NCI-H345 (cell line): Measurements from ENCODE around the gene RALGPS1.
"Not testable (repeated sequence)": the region's sequence is repeated elsewhere in the genome, so short reads cannot be mapped to it uniquely, and the experiment has no call there.

Experiments used
- DNase-seq: peaks from one replicate; lab custom pipeline; 2025; lab: John Stamatoyannopoulos, UW

RALGPS1 gene

DNA sequence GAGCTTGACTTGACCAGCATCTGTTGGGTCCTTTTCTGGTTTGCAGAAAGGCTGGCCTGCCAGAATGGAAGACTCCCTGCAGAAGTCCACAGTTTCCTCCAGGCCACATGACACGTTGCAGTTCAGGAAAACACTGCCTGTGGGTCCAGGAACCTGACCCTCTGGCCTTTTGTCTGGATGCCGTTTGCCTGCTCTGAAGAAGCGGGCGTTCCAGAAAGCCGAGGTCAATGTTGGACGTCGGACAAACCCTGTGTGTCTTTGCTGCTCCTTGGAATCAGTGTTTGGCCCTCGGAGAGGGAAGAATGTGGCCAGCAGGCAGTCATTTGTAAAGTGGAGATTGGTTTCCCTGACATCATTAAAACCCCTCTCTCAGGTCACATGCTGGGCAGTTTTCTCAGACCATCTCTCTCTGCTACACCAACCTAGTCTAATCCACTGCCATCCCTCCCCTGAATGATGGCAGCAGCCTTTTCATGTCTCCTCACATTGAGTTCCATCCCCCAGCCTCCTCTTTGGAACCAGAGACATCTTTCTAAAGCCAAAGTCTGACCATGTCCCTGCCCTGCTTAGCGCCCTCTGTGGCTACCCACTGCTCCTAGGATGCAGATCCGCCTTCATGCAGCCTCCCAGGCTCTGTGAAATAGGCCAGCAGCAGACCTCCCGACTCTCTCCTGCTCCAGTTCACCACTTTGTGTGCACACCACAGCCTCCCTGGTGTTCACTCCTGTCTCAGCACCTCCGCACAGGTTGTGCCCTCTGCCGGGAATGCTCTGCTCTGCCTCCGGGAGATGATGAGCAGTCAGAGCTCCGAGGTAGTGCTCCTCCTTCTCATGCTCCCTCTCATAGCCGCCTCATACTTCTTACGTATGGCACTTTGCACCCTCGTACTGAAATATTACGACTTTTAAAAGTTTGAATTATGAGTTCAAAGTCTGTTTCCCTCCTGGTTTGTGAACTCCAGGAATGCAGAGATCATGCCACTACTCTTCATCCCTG, 75.6 kb downstream of the RALGPS1 start:
- no peak for DNase-seq

DNA sequence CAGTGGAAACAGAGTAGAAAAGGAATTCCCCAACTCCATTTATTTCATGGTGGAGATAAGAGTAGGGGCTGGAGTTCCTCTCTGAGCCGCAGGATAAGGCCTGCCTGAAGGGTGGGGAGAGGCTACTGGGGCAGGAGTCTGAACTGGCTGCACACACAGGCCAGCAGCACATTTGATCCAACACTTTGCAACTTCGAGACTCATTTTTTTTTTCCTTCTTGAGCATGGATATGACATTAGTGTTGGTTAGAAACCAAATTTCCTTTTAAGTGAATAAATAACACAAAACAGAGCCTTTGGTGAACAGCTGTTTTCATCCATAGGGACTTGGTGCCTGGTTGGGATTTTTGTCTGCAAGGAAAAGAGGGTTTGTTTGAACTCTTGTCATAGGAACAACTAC, 76.6 kb downstream of the RALGPS1 start:
- no peak for DNase-seq

DNA sequence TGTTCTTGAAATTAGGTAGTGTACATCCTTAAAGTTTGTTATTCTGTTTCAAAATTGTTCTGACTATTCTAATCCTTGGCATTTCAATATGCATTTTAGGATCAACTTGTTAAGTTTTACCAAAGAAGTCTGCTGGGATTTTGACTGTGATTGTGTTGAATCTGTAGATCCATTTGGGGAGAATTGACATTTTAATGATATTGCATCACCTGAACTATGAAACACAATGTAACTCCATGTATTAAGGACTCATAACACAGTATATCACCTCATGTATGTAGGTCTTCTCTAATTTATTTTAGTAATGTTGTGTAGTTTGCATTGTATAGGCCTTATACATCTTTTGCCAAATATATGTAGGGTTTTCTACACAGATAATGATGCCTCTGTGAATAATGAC, 77.8 kb downstream of the RALGPS1 start:
- no peak for DNase-seq

DNA sequence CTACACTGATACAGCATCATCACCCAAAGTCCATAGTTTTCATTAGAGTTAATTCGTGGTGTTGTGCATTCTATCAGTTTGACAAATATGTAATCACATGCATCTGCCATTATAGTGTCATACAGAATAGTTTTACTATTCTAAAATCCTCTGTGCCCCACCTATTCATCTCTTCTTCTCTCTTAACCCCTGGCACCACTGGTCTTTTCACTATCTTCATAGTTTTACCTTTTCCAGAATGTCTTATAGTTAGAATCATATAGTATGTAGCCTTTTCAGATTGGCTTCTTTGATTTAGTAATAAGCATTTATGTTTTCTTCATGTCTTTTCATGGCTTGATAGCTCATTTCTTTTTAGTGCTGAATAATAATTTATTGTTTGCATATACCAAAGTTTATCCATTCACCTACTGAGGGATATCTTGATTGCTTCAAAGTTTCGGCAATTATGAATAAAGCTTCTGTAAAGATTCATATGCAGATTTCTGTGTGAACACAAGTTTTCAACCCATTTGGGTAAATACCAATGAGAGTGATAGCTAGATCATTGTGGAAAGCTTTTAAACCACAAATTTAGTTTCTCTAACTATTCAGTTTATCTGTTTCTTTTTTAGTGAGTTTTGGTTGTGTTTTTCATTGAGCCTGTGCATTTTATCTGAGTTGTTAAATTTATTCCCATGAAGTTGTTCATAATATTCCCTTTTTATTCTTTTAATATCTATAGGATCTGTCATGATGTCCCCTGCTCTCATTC, 84.9 kb downstream of the RALGPS1 start:
- DNase-seq = no peak

DNA sequence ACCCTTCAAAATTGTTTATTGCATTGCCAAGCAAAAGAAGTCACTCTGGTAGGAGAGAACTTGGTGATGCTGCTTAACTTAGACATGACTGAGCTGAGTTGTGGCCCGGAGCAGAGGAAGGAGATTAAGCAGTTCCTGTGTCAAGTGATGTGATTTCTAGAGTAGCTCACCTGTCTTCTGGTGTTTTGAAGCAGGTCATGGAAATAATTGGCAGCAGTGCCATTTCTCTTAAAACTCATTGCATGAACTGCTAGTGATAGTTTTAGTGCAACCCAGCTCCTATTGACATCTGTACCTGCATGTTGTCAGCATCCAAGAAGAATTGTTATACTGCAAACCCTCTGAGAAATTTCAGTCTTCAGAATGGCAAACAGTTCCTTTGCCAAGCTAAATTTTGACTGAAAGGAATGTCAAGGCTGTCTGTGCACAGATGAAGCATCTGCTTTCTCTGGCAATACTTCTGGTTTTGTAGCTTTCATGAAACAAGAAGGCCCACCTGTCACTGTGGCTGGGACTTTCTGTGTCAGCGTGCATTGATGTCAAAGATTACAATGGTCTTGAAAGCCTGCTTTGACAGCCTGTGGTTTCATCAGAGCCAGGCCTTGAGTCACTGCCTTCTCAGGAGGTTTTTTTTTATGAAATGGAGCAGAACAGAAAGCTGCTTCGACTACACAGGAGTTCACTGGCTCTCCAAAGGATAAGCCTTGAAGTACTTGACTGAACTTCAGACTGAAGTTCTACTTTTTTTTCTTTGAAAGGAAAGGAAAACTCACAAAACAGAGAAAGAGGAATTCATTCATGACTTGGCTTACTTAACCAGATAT, 90.6 kb downstream of the RALGPS1 start:
- no peak for DNase-seq

DNA sequence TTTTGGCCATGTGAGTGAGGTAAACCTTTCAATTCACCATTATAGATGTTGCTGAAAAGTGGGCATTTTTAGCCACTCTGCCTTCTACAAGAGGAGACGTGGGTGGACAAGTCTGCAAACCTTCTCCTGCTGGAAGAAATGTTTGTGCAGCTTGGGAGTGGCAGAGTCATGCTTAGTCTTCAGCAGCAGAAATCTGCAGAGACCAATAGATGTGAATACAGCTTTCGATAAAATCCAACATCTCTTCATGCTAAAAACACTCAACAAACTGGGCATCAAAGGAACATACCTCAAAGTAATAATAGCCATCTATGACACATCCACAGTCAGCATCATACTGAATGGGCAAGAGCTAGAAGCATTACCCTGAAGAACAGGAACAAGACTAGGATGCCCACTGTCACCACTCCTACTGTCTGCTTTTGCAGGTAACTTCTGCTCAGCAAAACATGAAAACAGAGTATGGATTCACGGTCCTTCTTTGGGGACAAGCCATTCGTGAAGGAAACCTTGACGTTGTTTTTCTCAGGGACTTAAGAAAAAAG, 91.3 kb downstream of the RALGPS1 start:
- no peak for DNase-seq

DNA sequence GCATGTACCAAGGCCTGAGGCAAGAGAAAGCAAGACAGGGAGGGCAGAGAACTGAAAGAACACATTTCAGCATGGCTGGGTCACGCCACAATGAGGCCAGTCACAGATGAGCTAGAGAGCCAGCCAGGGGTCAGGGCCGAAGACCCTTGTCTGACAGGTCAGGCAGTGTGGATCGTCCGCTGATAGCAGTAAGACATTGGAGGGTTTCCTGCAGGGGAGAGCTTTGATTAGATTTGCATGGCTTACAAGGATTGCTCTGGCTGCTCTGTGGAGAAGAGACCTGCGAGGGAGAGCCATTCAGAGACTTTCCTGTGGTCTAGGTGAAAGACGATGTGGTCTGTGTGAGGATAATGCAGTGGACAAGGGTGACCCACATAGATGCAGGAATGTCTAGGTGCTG, 93.1 kb downstream of the RALGPS1 start:
- no peak for DNase-seq

DNA sequence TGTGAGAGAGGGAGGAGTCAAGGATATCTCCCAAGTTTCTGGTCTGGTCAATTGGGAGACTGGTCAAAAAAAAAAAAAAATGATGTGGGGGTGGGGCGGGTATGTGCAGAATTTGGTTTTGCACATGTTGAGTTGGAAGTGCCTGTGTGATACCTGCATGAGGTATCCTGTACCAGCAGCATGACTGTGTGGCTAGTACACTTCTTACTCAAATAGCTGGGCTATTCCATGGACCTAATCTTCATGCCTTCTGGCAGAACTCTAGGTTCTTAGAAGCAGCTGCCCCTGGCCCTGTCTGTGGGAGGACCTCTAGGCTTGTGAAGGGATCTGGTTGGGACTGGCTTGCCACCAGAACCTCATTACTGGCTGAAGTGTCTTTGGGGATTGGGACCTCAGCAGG, 93.5 kb downstream of the RALGPS1 start:
- no peak for DNase-seq

DNA sequence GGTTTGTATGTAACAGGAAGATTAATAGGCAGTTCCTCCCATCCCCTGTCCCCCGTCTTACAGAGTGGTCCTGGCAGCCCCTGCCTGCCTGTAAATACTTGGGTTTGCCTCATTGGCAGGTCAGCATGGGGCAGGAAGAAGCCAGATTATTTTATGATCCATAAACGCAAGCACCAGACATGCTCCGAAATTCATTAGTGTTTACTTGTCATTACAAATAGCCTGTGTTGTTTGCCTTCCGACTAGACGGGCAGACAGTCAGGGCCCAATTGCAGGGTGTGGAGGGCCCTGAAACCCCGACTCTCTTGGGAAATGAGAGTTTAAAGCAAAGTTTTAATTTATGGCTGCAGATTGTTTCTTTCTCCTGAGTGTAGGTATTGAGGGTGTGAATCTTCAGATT, 97.2 kb downstream of the RALGPS1 start:
- DNase-seq = no peak

DNA sequence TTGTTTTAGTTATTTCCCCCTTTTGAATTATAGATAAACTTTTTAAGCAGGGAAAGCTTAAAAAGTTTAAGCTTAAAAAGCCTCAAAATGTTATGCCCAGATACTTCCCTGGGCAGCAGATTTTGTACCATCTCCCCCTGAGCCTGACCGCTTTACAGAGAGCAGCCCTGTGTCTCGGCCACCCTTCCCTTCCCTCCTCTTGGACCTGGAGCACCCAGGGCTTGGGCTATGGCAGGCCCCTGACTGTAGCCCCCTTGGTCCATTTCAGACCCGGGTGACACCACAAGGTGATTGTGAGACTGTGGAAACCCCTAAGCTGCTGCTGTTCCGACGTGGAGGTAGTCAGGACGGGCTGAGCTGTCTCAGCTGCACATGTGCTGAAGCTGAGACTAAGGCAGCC, 97.7 kb downstream of the RALGPS1 start:
- no peak for DNase-seq

DNA sequence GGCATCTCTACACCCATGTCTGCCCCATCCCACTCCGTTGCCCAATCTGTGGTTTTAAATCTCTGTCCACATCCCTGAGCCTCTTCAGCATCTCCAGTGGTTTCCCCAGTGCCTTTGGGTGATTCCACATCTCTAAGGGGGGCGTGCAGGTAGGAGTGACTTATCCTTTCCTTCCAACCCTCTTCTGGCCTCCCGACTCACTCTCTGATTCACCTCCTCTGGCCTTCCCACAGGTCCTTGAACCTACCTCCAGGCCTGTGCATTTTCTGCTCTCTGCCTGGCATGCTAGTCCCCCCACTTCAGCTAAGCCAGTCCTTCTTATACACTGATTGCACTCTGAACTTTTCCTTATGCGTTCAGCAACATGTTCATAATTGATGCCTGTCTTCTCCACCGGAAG, 99.0 kb downstream of the RALGPS1 start:
- no peak for DNase-seq

DNA sequence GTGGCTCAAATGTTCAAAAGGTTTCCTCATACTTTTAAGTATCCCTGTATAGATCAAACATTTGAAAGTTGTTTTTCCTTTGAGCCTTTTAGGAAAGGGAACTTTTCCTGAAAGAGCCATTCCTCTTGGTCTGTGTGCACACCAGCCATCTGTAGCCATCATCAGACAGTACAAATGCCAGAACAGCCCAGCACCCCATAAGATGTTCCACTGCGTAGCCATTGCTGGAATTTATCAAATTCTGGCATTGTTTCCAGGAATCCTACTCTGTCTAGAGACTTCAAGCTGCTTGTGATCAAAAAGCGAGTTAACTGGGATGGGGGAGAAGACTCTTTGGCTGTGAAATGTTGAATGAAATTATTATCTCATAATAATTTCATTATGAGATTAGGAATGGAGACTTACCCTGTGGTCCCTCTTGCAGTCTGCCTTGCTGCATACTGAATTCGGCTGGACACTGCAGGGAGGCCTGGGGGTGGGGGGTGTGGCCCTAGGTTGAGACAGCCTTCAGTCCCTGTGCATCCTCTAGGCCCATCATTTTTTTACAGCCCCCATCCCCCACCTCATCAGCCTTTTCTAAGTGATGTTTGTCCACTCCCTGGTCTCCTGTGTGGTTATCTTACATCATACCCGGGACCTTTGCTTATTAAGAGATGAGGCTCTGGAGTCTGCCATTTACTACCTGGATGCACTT, 99.8 kb downstream of the RALGPS1 start:
- no peak for DNase-seq

DNA sequence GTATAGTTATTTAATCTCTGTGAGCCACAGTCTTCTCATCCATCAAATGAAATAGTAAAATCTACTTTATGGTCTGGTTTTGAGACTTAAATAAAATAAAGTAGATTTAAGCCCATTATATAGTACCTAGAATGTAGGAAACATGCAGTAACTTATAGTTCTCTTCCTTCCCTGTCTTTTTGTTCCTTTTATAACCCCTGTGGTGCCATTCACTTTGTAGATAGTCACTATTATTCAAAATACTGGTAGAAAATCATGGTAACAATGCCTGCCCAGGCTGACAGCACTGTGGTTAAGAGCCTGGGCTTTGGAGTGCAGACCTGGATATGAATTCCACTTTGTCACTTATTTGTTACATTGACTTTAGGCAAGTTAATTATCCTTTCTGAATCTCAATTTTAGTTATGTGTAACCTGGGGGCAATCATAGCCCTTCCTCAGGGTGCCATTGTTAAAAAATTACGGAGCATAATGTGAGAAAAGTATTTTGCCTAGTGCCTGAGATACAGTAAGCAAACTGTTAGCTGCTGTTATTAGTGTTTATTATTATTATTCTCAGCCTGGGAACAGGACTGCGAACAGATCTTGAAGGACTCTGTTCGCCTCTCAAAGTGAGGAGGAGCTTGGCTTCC, 100.4 kb downstream of the RALGPS1 start:
- DNase-seq = no peak

DNA sequence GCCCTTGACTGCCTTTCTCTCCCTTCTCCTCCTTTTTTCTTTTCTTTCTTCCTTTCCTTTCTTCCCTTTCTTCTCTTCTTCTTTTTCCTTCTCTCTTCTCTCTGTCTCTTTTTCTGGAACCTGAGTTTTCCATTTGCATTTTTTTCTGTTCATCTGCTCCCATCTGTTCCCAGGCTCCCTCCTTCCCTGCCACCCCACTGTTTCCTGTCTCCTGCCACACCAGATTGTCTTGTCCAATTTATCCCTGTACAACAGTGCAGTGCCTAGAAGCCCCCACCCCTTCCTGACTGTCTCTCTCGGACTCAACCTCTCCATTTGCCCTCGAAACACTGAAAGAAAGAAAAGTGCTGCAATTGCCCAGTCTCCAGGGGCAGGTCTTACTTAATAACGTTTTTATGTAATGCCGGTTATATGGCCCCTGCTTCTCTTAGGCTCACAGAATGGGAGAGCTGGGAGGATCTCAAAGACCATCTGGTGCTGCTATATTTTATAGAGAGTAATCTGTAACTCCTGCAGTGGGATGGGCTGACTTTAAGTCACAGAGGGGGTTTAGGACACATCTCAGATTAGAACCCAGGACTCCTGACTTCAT, 101.4 kb downstream of the RALGPS1 start:
- no peak for DNase-seq

DNA sequence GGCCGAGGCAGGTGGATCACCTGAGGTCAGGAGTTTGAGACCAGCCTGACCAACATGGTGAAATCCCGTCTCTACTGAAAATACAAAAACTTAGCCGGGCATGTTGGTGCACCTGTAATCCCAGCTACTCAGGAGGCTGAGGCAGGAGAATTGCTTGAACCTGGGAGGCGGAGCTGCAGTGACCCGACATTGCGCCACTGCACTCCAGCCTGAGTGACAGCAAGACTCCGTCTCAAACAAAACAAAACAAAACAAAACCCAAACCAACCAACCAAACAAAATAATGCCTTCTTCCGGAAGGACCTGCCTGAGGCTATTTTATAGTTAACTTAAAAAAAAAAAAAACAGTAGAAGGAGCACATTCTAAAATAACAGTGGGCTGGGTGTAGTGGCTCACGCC, 103.4 kb downstream of the RALGPS1 start:
- DNase-seq = not testable (repeated sequence)

DNA sequence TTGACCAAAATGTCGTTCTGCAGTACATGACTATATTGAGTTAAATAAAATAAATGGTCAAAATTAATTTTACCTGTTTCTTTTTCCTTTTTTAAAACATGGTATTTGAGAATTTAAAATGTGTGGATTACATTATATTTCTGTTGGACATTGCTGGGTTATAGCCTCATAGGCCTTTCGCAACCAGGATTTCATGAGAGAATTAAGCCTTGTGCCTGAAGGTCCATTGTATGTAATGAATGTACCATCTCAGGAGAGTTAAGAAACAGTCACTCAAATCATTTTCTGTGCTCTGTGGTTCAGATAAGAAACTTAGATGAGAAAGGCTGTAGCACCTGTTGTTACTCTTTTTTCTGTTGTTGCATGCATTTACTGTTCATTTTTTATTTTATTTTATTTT, 104.4 kb downstream of the RALGPS1 start:
- DNase-seq = no peak

DNA sequence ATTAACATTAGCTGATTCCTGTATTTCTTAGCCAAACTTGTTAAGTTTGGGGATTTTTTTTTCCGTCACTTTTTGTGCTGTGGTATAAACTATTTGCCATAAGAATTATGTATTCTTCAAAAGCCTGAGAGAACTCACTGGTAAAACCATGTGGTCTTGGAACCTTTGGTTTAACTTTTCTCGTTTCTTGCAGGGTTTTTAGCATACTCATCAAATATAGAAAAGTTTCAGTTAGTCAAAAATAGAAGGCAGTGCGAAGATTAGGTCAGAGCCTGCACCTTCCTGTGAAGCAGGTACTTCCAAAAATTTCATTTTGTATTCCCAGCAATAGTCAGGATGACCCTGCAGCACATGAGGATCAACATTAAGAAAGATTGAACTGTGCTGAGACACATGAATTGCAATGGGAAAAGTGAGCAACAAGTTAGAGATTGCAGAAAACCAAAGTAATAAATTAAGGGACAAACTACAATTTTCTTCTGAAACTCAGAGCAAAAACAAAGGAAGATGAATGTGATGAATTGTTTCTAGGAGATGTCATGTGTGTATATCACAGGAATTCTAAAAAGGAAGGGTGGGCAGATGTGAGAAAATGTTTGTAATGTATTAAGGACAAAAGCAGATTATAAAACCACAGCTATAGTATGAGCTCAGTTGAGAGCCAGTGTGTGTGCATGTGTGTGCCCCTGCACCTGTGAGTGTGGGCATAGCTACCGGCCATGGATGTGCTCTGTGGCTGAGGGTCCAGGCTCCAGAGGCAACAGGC, 105.6 kb downstream of the RALGPS1 start:
- no peak for DNase-seq

DNA sequence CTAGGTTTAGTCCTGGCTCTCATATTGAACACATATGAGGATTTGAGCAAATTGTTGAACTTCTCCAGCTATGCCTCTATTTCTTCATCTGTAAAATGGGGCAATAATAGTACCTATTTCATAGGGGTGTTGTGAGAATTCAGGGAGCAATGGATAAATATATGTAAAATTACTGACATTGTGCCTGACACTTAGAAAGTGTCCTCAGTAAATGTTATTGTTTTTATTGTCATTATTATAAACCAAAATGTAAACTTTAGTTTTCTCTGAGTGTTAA, 106.2 kb downstream of the RALGPS1 start:
- no peak for DNase-seq

DNA sequence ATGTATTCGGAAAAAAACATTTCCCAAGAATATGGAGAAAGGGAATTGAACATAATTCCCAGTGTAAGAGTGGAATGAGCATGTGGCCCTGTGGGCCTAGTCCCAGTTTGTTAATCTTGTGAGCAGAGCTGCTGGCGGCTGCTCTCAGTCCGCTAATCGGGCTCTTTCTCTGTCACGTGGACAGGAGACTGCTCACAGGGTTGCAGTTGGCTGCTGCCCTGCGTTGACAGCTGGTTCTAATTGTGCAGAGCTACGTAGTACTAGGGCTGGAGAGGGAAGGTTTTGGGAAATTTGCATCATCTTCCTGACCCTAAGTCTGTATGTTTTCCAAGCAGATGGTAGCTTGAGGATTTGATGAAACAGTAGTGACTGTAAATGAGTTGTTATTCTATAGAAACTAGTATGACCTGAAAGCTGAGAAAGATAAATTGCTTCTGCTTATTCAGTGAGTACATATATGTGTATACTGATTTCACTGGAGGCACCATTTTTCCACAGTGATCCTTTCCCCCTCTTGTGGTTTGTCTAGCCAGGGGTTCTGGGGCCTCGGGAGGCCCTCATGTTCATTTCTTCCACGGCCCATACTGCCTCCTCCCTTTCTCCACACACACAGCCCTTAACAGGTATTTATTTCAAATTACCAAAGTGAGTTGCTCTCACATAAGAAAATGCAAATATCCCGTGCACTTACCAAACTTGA, 107.2 kb downstream of the RALGPS1 start:
- DNase-seq = no peak
